Daoy (cell line): ENCODE results near the gene PRAMEF12. TPM values are rescaled to one million over a fixed set of nuclear protein-coding genes. Genes with fewer than 3 reads are reported as not detected.
"Not testable (repeated sequence)": the region's sequence is repeated elsewhere in the genome, so short reads cannot be mapped to it uniquely, and the experiment has no call there.

ENCODE experiments used
- DNase-seq: peaks from one replicate; pipeline ENCODE4 v3.0.0-alpha.2; 2015; ENCODE audit warnings: low read depth
- total RNA-seq: library from RNA; depleted of rRNA; stranded (reverse); fragments of >200 nt; shearing (Covaris generic); gene quantifications from 2 replicates; pipeline ENCODE4 v1.2.3, GENCODE V29; 2014; rRNA removed

PRAMEF12 gene
- total RNA-seq, 1 experiment from 2014 or later = not detected

- DNase-seq = no peak
Measured at GRCh38 chr1:12770620-12771019, 2.9 kb upstream of the PRAMEF12 start.

DNA sequence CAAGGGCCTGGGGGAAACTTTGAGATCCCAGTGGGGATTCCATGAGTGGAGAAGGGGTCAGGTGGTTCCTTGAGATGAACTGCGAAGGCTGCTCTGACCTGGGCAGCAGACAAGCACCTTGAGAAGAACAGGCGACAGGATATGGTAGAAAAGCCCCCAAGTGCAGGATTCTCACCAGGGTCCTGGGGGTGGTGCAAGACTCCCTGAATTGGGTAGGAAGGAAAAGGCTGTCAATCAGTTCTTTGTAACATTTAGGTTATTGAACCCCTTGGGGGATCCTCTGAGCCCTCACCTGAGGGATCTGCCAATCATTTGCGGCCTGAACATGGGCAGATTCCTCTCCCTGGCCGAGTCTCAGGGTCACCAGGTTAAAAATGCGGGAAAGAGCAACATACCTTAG lies 2.4 kb upstream of the PRAMEF12 start:
- DNase-seq = no peak

DNA sequence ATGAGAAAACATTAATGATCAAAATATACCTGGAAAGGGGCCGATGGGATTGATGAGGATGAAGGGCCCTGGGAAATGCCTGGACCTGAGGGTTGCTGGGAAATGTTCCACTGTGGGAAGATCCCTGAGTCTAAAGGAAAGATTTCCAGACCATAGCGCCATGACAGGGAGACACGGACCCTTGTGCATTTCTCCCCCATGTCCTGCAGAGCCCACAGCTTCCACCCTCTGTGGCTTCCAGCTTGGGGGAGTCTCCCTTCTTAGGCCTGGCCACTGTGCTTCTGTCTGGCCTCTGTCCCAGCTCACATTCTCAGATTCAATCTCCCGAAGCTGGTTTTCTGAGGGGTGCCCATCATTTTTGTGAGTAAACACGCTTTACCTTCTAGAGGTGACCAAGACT lies 1.0 kb upstream of the PRAMEF12 start:
- DNase-seq = no peak

- no peak for DNase-seq
Measured at GRCh38 chr1:12774801-12775345, 1.3 kb downstream of the PRAMEF12 start.

GRCh38 chr1:12775443-12775842 lies 1.9 kb downstream of the PRAMEF12 start:
- DNase-seq = no peak

DNA sequence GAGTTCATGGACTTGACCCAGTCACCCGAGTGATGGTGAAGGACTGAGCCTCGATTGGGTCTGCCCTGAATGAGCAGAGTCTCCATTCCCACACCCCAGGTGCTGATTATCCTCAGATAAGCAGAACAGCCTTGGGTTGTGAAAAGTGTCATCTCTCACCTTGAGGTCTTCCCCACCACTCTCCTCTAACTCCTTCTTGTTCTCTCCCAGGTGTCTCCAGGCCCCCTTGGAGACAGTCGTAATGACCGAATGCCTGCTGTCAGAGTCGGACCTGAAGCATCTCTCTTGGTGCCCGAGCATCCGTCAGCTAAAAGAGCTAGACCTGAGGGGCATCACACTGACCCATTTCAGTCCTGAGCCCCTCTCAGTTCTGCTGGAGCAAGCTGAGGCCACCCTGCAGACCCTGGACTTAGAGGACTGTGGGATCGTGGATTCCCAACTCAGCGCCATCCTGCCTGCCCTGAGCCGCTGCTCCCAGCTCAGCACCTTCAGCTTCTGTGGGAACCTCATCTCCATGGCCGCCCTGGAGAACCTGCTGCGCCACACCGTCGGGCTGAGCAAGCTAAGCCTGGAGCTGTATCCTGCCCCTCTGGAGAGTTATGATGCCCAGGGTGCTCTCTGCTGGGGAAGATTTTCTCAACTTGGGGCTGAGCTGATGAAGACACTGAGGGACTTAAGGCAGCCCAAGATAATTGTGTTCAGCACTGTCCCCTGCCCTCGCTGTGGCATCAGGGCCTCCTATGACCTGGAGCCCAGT lies 3.4 kb downstream of the PRAMEF12 start:
- DNase-seq = no peak

DNA sequence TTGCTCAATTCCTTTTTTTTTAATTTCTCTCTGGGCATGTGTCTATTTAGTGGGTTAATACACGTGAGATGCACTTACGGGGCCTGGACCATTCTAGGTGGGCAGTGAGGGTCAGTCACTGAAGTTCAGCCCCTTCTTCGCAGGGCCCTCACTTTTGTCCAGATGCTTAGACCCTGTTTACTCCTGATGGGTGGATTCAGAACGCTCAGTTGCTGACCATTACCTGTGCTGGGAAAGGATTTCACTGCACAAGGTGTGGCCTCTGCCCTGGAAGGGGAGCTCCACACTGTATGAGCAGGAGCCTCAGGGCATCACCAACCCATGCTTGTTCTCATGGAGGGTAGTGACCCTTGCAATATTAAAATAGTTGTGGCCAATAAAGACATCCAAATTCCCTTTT lies 4.5 kb downstream of the PRAMEF12 start:
- DNase-seq = no peak

DNA sequence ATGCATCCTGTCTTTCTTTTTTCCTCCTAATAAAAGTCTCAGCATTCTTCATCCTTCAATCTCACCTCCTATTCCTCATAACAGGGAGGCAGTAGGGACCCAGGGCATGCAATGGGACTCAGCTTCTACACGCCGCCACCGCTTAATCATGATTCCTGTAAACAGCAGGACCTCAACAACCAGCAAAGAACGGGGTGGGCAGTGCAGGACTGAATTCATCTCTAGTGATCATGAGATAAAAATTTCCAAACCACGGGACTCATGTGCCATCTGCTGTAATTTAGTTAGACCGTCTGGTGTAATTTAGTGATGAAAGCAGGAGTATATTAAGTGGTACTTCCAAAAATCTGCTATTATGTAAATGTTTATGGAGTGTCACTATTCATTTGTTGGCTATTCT lies 5.4 kb downstream of the PRAMEF12 start:
- DNase-seq = no peak

DNA sequence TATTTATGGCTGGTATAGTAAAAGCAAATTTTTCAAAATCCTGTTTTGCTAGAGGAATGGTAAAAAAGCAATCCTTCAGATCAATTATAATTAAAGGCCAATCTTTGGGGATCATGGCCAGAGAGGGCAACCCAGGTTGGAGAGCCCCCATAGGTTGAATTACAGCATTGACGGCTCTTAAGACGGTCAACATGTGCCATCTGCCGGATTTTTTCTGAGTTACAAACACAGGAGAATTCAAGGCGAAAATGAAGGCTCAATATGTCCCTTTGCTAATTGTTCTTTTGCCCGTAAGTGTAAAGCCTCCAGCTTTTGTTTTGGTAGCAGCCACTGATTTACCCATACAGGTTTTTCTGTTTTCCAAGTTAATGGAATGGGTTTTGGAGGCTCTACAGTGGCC lies 8.0 kb downstream of the PRAMEF12 start:
- not testable (repeated sequence) for DNase-seq

DNA sequence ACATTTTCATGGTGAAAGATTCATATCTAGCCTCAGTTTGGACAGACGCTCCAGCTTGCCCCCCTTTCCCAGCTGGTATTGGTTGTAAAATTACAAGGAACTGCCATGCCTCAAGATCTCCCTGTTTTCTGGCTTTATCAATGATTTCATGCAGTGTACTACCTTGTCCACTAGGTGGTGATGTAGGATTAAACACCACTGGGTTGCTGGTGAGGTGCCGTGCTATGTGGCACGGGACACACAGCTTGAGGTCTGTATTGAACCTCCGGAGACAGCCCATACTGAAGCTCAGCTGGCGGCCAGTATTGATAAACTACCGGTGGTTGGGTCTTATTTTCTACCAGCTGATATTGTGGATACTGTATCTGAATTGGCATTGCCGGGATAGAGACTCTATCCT lies 10.2 kb downstream of the PRAMEF12 start:
- peak; percentile 13 for DNase-seq

- DNase-seq = not testable (repeated sequence)
Measured at GRCh38 chr1:12784729-12785128, 11.2 kb downstream of the PRAMEF12 start.

- not testable (repeated sequence) for DNase-seq
Measured at GRCh38 chr1:12791097-12791496, 17.6 kb downstream of the PRAMEF12 start, which contains the start of gene PRAMEF1. PRAMEF1 (plus strand) TSS chr1:12791397; CDS start chr1:12793228, 1,831 bp downstream.

DNA sequence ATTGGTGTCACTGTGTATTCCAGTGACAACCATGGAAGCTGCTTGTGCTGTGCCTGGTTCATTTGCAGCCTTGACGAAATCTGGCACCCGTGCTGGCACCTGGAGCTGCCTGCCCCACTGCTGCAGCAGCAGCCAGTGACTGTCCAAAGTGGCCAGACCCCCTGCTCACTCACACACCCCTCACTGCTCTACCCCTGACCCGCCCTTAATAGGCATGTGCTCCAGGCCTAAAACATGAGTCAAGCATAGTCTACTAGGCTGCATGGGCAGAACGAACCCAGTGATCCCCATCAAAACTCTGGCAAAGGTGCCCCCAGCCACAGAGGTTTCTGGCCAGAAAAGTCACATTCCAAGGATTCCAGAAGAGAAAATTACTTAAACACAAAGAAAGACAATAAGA lies 25.4 kb downstream of the PRAMEF12 start:
- no peak for DNase-seq

DNA sequence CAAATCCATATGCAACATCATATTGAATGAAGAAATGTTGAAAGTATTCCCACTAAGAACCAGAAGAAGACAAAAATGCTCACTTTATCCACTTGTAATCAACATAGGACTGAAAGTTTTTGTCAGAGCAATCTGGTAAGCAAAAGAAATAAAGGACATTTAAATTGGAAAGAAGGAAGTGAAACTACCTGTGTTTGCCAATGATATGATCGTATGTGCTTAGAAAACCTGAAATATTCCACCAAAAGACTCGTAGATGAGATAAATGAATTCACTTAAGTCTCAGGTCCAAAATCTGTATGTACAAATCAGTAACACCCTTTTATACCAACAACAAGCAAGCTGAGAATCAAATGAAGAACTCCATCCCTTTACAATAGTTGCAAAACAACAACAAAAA lies 26.2 kb downstream of the PRAMEF12 start:
- no peak for DNase-seq

DNA sequence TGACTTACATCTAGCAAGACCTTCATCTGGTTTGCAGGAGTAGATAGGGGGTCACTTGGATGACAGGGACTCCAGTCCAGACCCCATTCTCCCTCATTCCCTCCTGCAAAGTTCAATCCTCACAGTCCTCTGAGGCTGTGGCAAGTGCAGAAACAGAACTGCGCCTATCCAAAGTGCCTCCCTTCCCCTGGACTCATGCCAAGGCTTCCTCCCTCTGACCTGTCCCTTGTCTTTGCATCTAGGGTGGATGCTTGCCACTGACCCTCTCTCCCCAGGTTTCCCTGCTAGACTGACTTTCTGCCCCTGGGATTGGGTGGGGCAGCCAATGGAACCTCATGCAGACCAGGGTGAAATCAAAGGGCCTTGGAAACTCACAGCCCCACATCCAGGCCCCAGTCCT lies 36.4 kb downstream of the PRAMEF12 start:
- DNase-seq = no peak

DNA sequence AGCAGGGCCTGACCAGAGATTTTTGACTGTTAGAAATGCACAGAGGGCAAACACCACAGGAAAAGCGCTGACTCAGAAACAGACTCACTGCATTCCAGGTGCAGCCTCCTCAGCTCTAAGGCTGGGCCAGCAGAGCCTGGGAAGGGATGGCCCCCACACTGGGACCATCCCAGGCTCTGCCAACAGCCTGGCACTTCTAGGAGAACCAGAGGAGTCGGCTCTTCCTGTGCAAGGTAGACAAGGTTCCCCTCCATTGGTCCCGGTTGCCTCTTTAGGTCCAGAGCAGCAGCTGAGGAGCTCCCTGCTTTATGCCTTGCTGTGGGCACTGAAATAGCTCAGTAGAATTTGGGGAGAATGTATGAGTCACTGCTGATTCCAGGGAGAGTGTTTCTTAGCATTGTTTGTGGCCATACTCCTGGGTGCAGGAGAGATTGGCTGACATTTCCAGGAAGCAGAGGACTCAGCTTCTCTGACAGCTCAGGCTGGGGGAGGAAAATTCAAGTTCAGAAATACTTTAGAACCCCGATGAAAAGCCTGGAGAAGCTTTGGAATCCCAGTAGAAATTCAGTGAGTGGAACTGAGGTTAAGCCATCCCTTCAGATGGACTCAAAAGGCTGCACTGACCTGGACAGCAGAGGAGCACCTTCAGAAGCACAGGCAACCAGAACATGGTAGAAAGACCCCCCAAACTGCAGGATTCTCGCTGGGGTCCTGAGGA lies 37.3 kb downstream of the PRAMEF12 start:
- DNase-seq = no peak

- no peak for DNase-seq
Measured at GRCh38 chr1:12811409-12811784, 37.9 kb downstream of the PRAMEF12 start.

- DNase-seq = not testable (repeated sequence)
Measured at GRCh38 chr1:12819061-12819460, 45.5 kb downstream of the PRAMEF12 start.

Other genes with a start within 250 kb of the PRAMEF12 start
- gene DHRS3, start 155.5 kb upstream of the PRAMEF12 start, total RNA-seq = 45.8 and 49.4 TPM in 2 replicates
- not detected in 2 replicates for gene AADACL4, start 129.7 kb upstream of the PRAMEF12 start, total RNA-seq
- gene AADACL3, start 57.6 kb upstream of the PRAMEF12 start, total RNA-seq = not detected in 2 replicates
- not detected in 2 replicates for gene CFAP107, start 27.5 kb upstream of the PRAMEF12 start, total RNA-seq
- not detected in 2 replicates for gene PRAMEF1, start 17.7 kb downstream of the PRAMEF12 start, total RNA-seq
- gene PRAMEF11, start 57.7 kb downstream of the PRAMEF12 start, total RNA-seq = not detected in 2 replicates
- not detected in 2 replicates for gene HNRNPCL1, start 75.0 kb downstream of the PRAMEF12 start, total RNA-seq
- gene PRAMEF2, start 83.3 kb downstream of the PRAMEF12 start, total RNA-seq = not detected in 2 replicates
- gene PRAMEF4, start 112.5 kb downstream of the PRAMEF12 start, total RNA-seq = not detected in 2 replicates
- not detected in 2 replicates for gene PRAMEF10, start 124.5 kb downstream of the PRAMEF12 start, total RNA-seq
- not detected in 2 replicates for gene PRAMEF7, start 142.9 kb downstream of the PRAMEF12 start, total RNA-seq
- gene PRAMEF6, start 173.8 kb downstream of the PRAMEF12 start, total RNA-seq = not detected in 2 replicates